Activated CD4-positive, CD25-positive, alpha-beta regulatory T cell treated with anti-CD3 and anti-CD28 coated beads, Interleukin-2, amount 50 U/mL, for 72 hours (primary cell): Measurements from ENCODE around the gene SHISA2.

Experiments used
- DNase-seq: peaks from one replicate; pipeline ENCODE4 v3.0.0; 2021

Gene SHISA2

DNA sequence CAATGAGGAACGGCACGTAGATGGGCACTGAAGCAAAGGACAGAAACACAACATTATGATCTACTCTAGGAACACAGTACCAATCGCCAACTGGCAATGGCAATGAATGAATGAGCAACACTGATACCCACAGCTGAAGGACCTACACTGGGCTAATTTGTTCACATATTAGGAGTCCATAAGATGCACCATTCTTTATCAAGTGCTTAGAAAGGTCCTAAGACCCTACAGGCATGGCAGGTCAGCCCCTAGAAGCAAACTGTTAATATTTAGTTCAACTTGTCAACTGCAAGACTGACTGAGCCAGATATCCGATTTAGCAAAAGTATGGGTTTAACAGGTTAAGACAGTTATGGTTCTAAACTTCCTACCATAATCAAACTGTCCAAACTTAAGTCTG lies 4.8 kb downstream of the SHISA2 start:
- no peak for DNase-seq

- no peak for DNase-seq
Measured at GRCh38 chr13:26046639-26047038, 5.2 kb downstream of the SHISA2 start.

- DNase-seq, result no peak
Measured at GRCh38 chr13:26045142-26045541, 6.7 kb downstream of the SHISA2 start.

DNA sequence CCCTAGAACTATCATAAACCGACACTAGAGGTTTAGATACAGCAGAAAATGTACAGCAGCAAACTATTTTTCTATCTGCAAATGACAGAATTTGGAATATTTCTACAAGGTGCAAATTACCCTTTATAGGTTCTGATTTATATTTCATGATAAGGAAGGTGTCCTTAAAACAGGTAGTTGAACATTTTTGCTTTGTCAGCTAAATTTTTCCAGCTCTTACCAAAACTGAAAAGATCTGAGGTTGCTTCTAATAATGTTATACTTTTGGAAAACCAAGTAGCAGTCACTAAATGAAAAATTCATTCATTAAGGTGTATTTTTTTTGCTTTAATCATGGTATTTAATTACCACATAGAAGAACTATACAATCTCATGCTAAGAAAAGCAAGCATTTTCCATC lies 9.0 kb downstream of the SHISA2 start:
- DNase-seq, result no peak

GRCh38 chr13:26041444-26041843 lies 10.4 kb downstream of the SHISA2 start:
- no peak for DNase-seq

- no peak for DNase-seq
Measured at GRCh38 chr13:26038931-26039475, 12.8 kb downstream of the SHISA2 start.

- DNase-seq, result no peak
Measured at GRCh38 chr13:26037302-26037701, 14.5 kb downstream of the SHISA2 start.

DNA sequence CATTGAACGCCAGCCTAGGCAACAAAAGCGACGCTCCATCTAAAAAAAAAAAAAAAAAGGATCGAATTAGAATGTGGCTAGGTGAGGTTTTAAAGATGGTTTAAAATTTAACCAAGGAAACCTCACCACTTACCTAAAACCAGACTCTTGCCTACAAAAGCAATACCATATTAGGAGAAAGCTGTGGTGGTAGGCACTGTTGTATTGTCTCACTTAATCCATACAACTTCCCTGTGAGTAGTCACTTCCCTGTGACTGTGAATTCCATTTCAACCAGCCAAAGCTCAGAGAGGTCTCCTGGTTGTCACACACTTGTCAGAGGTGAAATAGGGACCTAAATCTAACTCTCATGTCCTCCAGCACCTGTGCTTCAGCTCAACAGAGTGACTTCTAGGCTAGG lies 15.4 kb downstream of the SHISA2 start:
- DNase-seq, result no peak

GRCh38 chr13:26034018-26034417 lies 17.8 kb downstream of the SHISA2 start:
- DNase-seq, result no peak

- DNase-seq, result no peak
Measured at GRCh38 chr13:26030331-26030730, 21.5 kb downstream of the SHISA2 start.

GRCh38 chr13:26029581-26030136 lies 22.2 kb downstream of the SHISA2 start:
- no peak for DNase-seq

DNA sequence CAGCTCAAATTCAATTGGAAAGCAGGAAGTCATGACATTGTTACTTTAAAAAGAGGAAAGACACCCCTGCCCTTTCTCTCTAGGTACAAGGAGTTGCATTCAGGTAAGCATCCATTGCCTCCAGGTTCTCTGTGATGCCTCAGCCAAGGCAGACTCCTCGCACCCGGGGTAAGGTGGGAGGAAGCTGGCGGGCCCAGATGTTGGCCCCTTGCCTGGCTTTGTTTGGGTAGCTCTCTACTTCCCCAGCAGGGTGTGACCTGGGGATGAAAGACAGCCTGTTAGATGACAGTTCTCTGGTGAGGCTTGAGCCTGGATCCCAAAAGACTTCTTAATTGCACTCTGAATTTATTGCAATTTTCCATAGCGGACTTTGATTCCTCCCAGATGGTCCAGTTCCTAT lies 25.6 kb downstream of the SHISA2 start:
- no peak for DNase-seq

DNA sequence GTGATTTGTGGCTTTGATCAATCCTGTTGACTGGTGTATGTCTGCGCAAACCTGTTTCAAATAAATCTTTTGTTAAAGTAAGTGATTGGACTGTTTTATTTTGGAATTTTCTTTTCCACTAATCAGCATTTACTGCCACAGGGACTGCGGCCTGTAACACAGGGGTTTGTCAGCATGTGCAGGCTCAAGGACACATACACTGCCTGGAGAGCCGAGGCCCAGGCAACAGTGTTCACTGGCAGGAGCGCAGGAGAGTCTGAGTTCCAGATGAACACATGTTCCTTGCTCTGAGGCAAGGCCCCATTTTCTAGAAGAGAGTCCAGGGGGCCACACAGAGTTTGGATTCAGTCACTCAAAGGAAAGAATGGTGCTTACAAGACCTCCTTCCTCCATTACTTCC lies 26.0 kb downstream of the SHISA2 start:
- DNase-seq, result no peak

DNA sequence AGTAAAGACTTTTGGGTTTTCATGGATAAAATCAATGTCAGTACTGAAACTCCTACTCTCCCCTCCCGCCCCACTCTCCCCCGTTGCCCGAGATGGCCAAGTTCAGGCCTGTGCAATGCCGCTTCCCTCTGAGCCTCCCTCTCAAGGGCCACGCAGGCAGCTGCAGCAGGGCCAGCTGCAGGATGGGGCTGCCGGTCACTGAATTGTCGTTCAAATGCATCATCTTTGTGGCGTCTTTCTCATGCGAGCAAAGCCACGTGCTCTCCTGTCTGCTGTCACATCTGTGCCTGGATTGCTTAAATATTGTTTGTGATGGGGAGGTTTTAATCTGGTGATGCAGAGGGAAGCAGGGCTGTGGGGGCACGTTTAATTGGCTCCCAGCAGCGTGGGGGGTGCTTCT lies 26.6 kb downstream of the SHISA2 start:
- DNase-seq, result no peak

GRCh38 chr13:26024558-26024957 lies 27.3 kb downstream of the SHISA2 start:
- DNase-seq, result no peak

- no peak for DNase-seq
Measured at GRCh38 chr13:26022538-26023292, 29.1 kb downstream of the SHISA2 start.

- no peak for DNase-seq
Measured at GRCh38 chr13:26021956-26022355, 29.9 kb downstream of the SHISA2 start.

DNA sequence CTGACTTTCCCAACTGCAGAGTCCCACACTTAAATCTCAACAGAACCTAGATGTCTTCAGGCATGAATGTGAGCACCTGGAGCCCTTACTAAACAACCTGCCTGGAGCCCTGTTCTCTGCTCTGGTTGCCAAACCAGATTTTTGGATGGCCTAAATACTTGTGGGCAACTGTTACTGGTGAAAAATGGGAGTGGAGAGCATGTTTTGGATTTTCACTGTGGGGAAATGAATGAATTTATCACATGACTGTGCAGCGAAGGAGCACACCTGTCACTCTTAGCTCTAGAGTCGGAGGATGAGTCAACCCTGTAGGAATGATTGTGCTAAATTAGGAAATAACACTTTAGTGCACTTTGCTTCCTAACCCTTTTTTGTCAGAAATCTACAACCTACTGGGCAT lies 30.3 kb downstream of the SHISA2 start:
- DNase-seq, result no peak

- DNase-seq, result no peak
Measured at GRCh38 chr13:26020891-26021290, 30.9 kb downstream of the SHISA2 start.

GRCh38 chr13:26019881-26020870 lies 31.6 kb downstream of the SHISA2 start:
- no peak for DNase-seq

DNA sequence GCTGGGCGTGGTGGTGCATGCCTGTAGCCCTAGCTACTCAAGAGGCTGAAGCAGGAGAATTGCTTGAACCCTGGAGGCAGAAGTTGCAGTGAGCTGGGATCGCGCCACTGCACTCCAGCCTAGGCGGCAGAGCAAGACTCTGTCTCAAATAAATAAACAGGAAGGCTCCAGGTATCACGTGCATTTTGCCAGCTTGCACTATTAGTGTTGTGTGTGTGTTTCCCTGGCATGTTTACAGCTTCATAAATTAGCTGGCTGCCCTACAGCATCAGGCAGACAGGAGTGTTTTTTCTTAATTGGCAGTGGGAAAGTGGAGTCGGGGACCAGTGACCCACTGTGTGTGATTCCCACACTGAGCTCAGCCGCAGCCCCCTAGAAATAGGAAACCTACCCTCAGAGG lies 32.6 kb downstream of the SHISA2 start:
- DNase-seq, result no peak

DNA sequence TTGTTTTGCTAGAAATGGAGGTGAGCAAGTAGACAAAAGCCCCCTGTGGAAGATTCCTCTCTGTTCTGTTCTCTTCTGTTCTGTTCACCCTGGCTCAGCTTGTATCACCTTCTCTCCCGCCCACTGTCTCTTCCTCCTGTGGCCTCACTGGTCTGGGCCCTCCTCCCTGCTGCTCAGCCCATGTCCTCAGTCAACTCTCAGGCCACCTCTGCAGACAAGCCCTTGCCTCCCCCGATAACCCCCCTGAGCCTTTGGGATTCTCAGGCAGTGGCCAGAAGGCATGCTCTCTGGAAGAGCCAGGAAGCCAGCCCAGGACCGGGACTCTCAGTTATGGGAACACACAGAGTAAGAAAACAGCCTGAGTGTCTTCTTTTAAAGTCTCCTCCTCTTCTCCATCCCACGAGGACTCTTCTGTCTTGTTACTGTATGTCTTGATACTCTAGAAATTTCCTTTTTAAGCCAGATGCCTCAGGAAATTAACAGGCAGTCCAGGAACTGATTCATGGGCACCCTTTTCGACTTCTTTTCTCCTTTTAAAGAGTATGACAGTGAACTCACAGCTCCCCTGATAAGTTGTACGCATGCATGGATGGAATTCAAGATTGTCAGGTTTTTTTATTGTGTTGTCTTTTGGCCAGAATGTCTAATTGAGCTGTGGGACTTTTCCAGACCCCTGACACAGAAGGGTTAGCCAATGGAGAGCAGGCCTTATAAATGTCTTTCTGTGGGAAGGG lies 33.7 kb downstream of the SHISA2 start:
- no peak for DNase-seq
